HL-60 (cell line): ENCODE measurements around the gene MCCD1.
"Not testable (repeated sequence)": the region's sequence is repeated elsewhere in the genome, so short reads cannot be mapped to it uniquely, and the experiment has no call there.

Experiments used
- POLR2AphosphoS5 ChIP-seq: IDR thresholded peaks from 2 replicates; pipeline ENCODE4 v1.6.1; 2012; ENCODE audit warnings: low read depth
- SPI1 ChIP-seq: IDR thresholded peaks from 2 replicates; pipeline ENCODE4 v1.6.1; 2012; ENCODE audit warnings: low read depth, mild to moderate bottlenecking, borderline replicate concordance
- TF ChIP-seq, protein P1 (sequence below): IDR thresholded peaks from one replicate; pipeline ENCODE4 v1.5.1; 2011; ENCODE audit warnings: low read length, control low read depth, inconsistent platforms; ENCODE audit not compliant: insufficient read depth
- TF ChIP-seq, protein P2 (sequence below): IDR thresholded peaks from 2 replicates; pipeline ENCODE4 v1.6.1; 2012; ENCODE audit warnings: low read depth; ENCODE audit not compliant: insufficient replicate concordance

DNA sequence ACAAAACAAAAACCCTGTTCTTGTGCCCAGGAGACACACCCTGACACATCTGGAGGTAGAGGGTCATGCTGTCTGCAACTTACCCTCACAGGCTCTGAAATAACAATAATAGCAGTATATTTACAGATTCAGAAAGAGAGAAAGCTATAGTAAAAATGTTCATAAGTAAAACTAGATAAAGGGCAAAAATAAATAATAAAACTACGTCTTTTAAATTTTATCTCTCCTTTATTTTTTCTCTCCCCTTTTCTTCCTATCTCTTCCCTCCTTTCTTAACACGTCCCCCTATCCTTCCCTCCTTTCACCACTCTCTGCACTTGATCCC is 35.2 kb upstream of the MCCD1 start:
- TF ChIP-seq, protein P1, sequence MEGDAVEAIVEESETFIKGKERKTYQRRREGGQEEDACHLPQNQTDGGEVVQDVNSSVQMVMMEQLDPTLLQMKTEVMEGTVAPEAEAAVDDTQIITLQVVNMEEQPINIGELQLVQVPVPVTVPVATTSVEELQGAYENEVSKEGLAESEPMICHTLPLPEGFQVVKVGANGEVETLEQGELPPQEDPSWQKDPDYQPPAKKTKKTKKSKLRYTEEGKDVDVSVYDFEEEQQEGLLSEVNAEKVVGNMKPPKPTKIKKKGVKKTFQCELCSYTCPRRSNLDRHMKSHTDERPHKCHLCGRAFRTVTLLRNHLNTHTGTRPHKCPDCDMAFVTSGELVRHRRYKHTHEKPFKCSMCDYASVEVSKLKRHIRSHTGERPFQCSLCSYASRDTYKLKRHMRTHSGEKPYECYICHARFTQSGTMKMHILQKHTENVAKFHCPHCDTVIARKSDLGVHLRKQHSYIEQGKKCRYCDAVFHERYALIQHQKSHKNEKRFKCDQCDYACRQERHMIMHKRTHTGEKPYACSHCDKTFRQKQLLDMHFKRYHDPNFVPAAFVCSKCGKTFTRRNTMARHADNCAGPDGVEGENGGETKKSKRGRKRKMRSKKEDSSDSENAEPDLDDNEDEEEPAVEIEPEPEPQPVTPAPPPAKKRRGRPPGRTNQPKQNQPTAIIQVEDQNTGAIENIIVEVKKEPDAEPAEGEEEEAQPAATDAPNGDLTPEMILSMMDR = not testable (repeated sequence)
- not testable (repeated sequence) for TF ChIP-seq POLR2AphosphoS5, SPI1
- TF ChIP-seq, protein P2, sequence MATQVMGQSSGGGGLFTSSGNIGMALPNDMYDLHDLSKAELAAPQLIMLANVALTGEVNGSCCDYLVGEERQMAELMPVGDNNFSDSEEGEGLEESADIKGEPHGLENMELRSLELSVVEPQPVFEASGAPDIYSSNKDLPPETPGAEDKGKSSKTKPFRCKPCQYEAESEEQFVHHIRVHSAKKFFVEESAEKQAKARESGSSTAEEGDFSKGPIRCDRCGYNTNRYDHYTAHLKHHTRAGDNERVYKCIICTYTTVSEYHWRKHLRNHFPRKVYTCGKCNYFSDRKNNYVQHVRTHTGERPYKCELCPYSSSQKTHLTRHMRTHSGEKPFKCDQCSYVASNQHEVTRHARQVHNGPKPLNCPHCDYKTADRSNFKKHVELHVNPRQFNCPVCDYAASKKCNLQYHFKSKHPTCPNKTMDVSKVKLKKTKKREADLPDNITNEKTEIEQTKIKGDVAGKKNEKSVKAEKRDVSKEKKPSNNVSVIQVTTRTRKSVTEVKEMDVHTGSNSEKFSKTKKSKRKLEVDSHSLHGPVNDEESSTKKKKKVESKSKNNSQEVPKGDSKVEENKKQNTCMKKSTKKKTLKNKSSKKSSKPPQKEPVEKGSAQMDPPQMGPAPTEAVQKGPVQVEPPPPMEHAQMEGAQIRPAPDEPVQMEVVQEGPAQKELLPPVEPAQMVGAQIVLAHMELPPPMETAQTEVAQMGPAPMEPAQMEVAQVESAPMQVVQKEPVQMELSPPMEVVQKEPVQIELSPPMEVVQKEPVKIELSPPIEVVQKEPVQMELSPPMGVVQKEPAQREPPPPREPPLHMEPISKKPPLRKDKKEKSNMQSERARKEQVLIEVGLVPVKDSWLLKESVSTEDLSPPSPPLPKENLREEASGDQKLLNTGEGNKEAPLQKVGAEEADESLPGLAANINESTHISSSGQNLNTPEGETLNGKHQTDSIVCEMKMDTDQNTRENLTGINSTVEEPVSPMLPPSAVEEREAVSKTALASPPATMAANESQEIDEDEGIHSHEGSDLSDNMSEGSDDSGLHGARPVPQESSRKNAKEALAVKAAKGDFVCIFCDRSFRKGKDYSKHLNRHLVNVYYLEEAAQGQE = not testable (repeated sequence)
